K562 (cell line): ENCODE results near the gene ADD1. TPM values are rescaled to one million over a fixed set of nuclear protein-coding genes. Genes with fewer than 3 reads are reported as not detected.

Source experiments
- ATAC-seq: fragments of 200-7000 bp; cut with Tn5 transposase; 3 replicates; pipeline ENCODE4 v1.9.1; 2020; ENCODE audit warnings: moderate library complexity
- BruUV-seq: library from RNA; stranded (reverse); fragments of 400-500 nt; replicated peaks from 2 replicates; lab custom pipeline; 2021; lab: Mats Ljungman, UMichigan
- CTCF ChIA-PET: fragments of 300-600 bp; formaldehyde crosslinking; extraction: SDS; loops from one replicate; lab custom pipeline; 2021; ENCODE audit warnings: low intra/inter-chr PET ratio; lab: Yijun Ruan, JAX
- POLR2A ChIA-PET: fragments of 300-600, 350-650 bp; sonication (Branson Sonifier 250); formaldehyde crosslinking; extraction: SDS; loops from one replicate; lab custom pipeline; 2021; ENCODE audit warnings: antibody characterized with exemption, inconsistent platforms; lab: Yijun Ruan, JAX
- DNase-seq, 4 experiments: peaks; one replicate each; pipeline versions ENCODE4 v3.0.0 to v3.0.0-alpha.2; 2011 to 2018; ENCODE audit warnings: low spot score in 3 of 4, mixed read lengths in 3 of 4; ENCODE audit errors: extremely low read depth in 1 of 4
- FAIRE-seq: peaks from 2 replicates; lab custom pipeline; 2011; peaks lifted over from hg19 to GRCh38; lab: Jason Lieb, UNC
- H2AFZ ChIP-seq: 2 replicates; pipeline ENCODE4 v1.6.0; 2011; ENCODE audit warnings: low read depth, low read length, control low read depth, inconsistent platforms
- H3K27ac ChIP-seq: fragments of 200-600 bp; 3 replicates; pipeline ENCODE4 v1.8.0; 2011; ENCODE audit warnings: low read depth, mild to moderate bottlenecking, control low read depth, inconsistent platforms, low read length, moderate library complexity, mixed read lengths; ENCODE audit errors: extremely low read depth
- H3K27me3 ChIP-seq, 2 experiments: fragments of 300-600 bp in 1 of 2; 2 replicates in 1 of 2; 3 replicates in 1 of 2; pipeline versions ENCODE4 v1.6.0 to v1.8.0; 2011; ENCODE audit warnings: inconsistent platforms in 2 of 2, low read length in 2 of 2, mild to moderate bottlenecking in 1 of 2, mixed read lengths in 1 of 2, moderate library complexity in 1 of 2; ENCODE audit not compliant: control insufficient read depth in 2 of 2, insufficient read depth in 2 of 2
- H3K36me3 ChIP-seq: fragments of 300-600 bp; 3 replicates; pipeline ENCODE4 v1.8.0; 2011; ENCODE audit warnings: mild to moderate bottlenecking, low read length, inconsistent platforms; ENCODE audit not compliant: control insufficient read depth, insufficient read depth
- H3K4me1 ChIP-seq, 2 experiments: fragments of 200-600 bp in 1 of 2; replicated peaks in 1 of 2; 2 replicates in 1 of 2; 3 replicates in 1 of 2; pipeline versions ENCODE4 v1.5.1 to v1.8.0; 2011; ENCODE audit warnings: inconsistent platforms in 2 of 2, low read length in 2 of 2, mild to moderate bottlenecking in 1 of 2, mixed read lengths in 1 of 2, moderate library complexity in 1 of 2; ENCODE audit not compliant: control insufficient read depth in 2 of 2, insufficient read depth in 2 of 2
- H3K4me2 ChIP-seq: 2 replicates; pipeline ENCODE4 v1.6.1; 2011; ENCODE audit warnings: low read length, control low read depth, inconsistent platforms, mixed read lengths; ENCODE audit not compliant: insufficient read depth
- H3K4me3 ChIP-seq: fragments of 200-600 bp; sonication (generic), shearing (Covaris generic); 2 replicates; pipeline ENCODE4 v1.5.1; 2016; ENCODE audit warnings: control low read depth, inconsistent platforms
- H3K79me2 ChIP-seq: fragments of 200-600 bp; 3 replicates; pipeline ENCODE4 v1.8.0; 2011; ENCODE audit warnings: low read length, inconsistent platforms; ENCODE audit not compliant: control insufficient read depth, insufficient read depth
- H3K9ac ChIP-seq, 2 experiments: 2 replicates each; pipeline versions ENCODE4 v1.6.0 to v1.6.1; 2011; ENCODE audit warnings: low read depth in 2 of 2, low read length in 2 of 2, control low read depth in 1 of 2, inconsistent platforms in 1 of 2, mild to moderate bottlenecking in 1 of 2, mixed read lengths in 1 of 2; ENCODE audit not compliant: insufficient read depth in 1 of 2
- H3K9me1 ChIP-seq: one replicate; pipeline ENCODE4 v1.6.0; 2011; ENCODE audit warnings: inconsistent platforms, mild to moderate bottlenecking, low read length, moderate library complexity; ENCODE audit not compliant: control insufficient read depth, insufficient read depth
- H3K9me3 ChIP-seq: replicated peaks from 2 replicates; pipeline ENCODE4 v1.5.1; 2011; ENCODE audit warnings: low read depth, low read length, inconsistent platforms; ENCODE audit not compliant: control insufficient read depth, insufficient read depth
- H4K20me1 ChIP-seq: replicated peaks from 2 replicates; pipeline ENCODE4 v1.6.1; 2011; ENCODE audit warnings: low read length, inconsistent platforms, mixed read lengths; ENCODE audit not compliant: control insufficient read depth, insufficient read depth
- ATF7 ChIP-seq: fragments of 450-650 bp; IDR thresholded peaks from 2 replicates; pipeline ENCODE4 v1.7.1; 2014; ENCODE audit warnings: mild to moderate bottlenecking, moderate library complexity
- ELK1 ChIP-seq: sonication (generic); formaldehyde crosslinking; IDR thresholded peaks from 2 replicates; pipeline ENCODE4 v1.8.1; 2022; ENCODE audit warnings: missing genetic modification reagents
- FOXO4 ChIP-seq: fragments of 450-650 bp; formaldehyde crosslinking; IDR thresholded peaks from 2 replicates; pipeline ENCODE4 v1.4.0; 2020; ENCODE audit warnings: mild to moderate bottlenecking, moderate library complexity
- NBN ChIP-seq: fragments of 450-650 bp; IDR thresholded peaks from 2 replicates; pipeline ENCODE4 v1.6.1; 2016; ENCODE audit warnings: low read depth, mild to moderate bottlenecking
- SOX6 ChIP-seq: fragments of 450-650 bp; IDR thresholded peaks from 2 replicates; pipeline ENCODE4 v1.6.1; 2014; ENCODE audit warnings: mild to moderate bottlenecking
- SRF ChIP-seq, 2 experiments: fragments of 250-450, 450-650 bp in 1 of 2; sonication (Bioruptor Pico) in 1 of 2; sonication (generic) in 1 of 2; formaldehyde crosslinking; IDR thresholded peaks; 2 replicates each; pipeline versions ENCODE4 v1.5.0 to v1.5.1; 2020 to 2022; ENCODE audit warnings: mild to moderate bottlenecking in 1 of 2, missing genetic modification reagents in 1 of 2
- ZBTB11 ChIP-seq, 3 experiments: fragments of 200-800 bp in 1 of 3; fragments of 250-450 bp in 1 of 3; fragments of 450-650 bp in 1 of 3; sonication (Bioruptor Pico) in 1 of 3; sonication (Bioruptor generic) in 1 of 3; formaldehyde crosslinking in 1 of 3; IDR thresholded peaks; 2 replicates each; pipeline versions ENCODE4 v1.6.1 to v1.8.0; 2016 to 2022; ENCODE audit warnings: mild to moderate bottlenecking in 2 of 3, missing genetic modification characterization in 2 of 3, missing compliant biosample characterization in 1 of 3, moderate library complexity in 1 of 3
- ZNF217 ChIP-seq: sonication (generic); formaldehyde crosslinking; IDR thresholded peaks from 2 replicates; pipeline ENCODE4 v1.8.0; 2022; ENCODE audit warnings: mild to moderate bottlenecking, missing genetic modification reagents
- ZZZ3 ChIP-seq: fragments of 450-650 bp; IDR thresholded peaks from 2 replicates; pipeline ENCODE4 v1.6.1; 2016; ENCODE audit warnings: antibody characterized with exemption, mild to moderate bottlenecking, moderate library complexity
- WGBS: fragments of 100-300 bp; shearing (Covaris generic); methylation state at CpG from one replicate; pipeline ENCODE4 v1.1.6; 2016; ENCODE audit warnings: low coverage, mixed read lengths; ENCODE audit not compliant: insufficient coverage; ENCODE audit errors: missing lambda C conversion rate; 5-methylcytosine and 5-hydroxymethylcytosine counted together
- in situ Hi-C: fragments of 300-500 bp; cut with MboI; formaldehyde crosslinking; loops from 4 replicates; pipeline ENCODE4 v1.15.0; 2018; ENCODE audit warnings: inconsistent platforms, mixed read lengths
- intact Hi-C: fragments of 100-400 bp; cut with micrococcal nuclease; formaldehyde crosslinking; loops from 2 replicates; pipeline ENCODE4 v1.14.2; 2022
- polyA plus RNA-seq, 8 experiments: library from polyadenylated mRNA; depleted of rRNA in 4 of 8; stranded (reverse) in 5 of 8; unstranded in 3 of 8; fragments of >200 nt; fragmentation: Nextera tagmentation in 2 of 8; fragmentation: Illumina TruSeq in 1 of 8; extraction: Ambion mirVana in 2 of 8; extraction: Trizol in 1 of 8; gene quantifications; 2 replicates each; pipeline versions ENCODE4 v1.2.1 to v1.2.3, GENCODE V29; 2011 to 2014; ENCODE audit warnings: inconsistent platforms in 1 of 8, missing spikeins in 1 of 8
- total RNA-seq, 7 experiments: library from RNA; depleted of rRNA in 6 of 7; stranded (reverse); fragments of >200 nt in 6 of 7; fragmentation: Illumina TruSeq in 2 of 7; extraction: Trizol in 2 of 7; gene quantifications; 2 replicates each; pipeline versions ENCODE4 v1.2.1 to v1.2.3, GENCODE V29; 2011 to 2021; ENCODE audit warnings: low replicate concordance in 1 of 7

Gene ADD1
- total and polyA plus RNA-seq, 9 of the 15 experiments (the other 6 are each of a cell fraction or from before 2014, with no cell fraction given), result 17.5 to 153 (median 74.0) TPM

GRCh38 chr4:2914256-2915126 is 70.8 kb downstream of the ADD1 start:
- Histone ChIP-seq H3K4me2 (no peak overlapping the region), H3K27ac (no peak overlapping the region), H3K9me1 (no peaks in the 10 kb centered on the region), H3K36me3 (peaks cover 38% of the 10 kb centered on the region; the same call in 2 of the 3 replicates), H2AFZ (no peak overlapping the region), H3K79me2 (no peaks in the 10 kb centered on the region), H3K4me1 (peaks cover 0 to 3% of the 10 kb centered on the region in 2 experiments; a peak in 1 of 5 replicates), H3K9me3 (no peaks in the 10 kb centered on the region), H3K9ac (no peak overlapping the region), H4K20me1 (no peaks in the 10 kb centered on the region), H3K27me3 (no peaks in the 10 kb centered on the region), H3K4me3 (no peak overlapping the region)
- TF ChIP-seq ATF7 (no peak), NBN (no peak), ZBTB11 (CRISPR knock-in tag; IDR thresholded peaks at IDR 0.05) (no peak), SRF (CRISPR knock-in tag; IDR thresholded peaks at IDR 0.05) (no peak), SOX6 (no peak), ZNF217 (CRISPR knock-in tag) (no peak), ELK1 (CRISPR knock-in tag) (no peak), ZZZ3 (no peak), FOXO4 (no peak)
- FAIRE-seq (no peak), DNase-seq (no peak), ATAC-seq (no peak)
- ChIA-PET POLR2A (interaction anchor here (0.7 to 1.2 kb wide), 2 partner anchors 21 to 114 kb away, joined by 3 to 4 read pairs; no protein-coding TSS in a partner anchor), CTCF (interaction anchor here (0.6 kb wide), 1 partner anchor 10 kb away, joined by 3 read pairs; no protein-coding TSS in a partner anchor)
- BruUV-seq, result no TSS peak
- 89% methylated on average over 16 of the region's 16 CpGs for WGBS
- intact Hi-C loops (no loop called here), in situ Hi-C loops (no loop called here)
